ENCODE data around the gene BAZ1A.

The BAZ1A gene

GRCh38 chr14:34718750-34719304 is 156.3 kb downstream of the BAZ1A start:
- DNase-seq: no peak

- no peak for DNase-seq
These were observed 159.9 kb downstream of the BAZ1A start for GRCh38 chr14:34715127-34715863.

DNA sequence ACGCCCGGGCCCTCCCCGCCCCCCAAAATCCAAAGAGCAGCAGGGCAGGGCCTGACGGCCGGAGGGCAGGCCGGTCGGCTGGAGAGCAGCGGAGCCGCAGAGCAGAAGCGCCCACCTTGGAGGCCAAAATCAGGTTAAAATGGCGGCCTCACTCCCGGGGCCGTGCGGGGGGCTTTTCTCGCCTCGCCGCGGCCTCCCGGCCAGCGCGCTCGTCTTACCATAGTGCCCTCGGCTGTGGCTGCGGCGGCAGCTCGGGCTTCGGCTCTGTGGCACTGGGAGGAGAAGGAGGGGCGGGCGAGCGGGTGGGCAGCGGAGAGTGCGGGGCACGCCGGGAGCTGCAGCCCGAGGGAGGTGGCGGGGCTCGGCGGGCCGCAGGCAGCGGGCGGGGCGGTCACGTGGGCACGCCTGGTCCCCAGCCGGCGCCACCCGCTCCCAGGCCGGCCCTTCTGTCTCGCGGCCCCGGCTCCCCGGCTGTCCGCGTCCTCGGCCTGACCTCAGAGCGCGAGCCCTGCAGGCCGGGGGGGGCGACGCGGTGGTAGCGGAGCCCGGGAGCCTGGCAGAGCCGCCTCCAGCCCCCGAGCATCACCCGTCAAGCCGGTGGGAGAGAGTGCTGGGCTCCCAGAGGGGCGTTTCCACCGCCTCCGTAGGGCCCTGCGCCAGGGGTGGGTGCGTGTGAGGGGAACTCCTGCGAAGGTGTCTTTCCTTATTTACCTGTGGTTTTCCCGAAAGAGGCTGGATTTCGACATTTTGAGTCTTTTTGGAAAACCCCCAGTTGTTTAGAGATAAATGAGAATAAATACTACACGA is 160.6 kb downstream of the BAZ1A start, which contains the start of gene CFL2:
TSS of gene CFL2 (minus strand) at position 274 of the 807 bp plus-strand sequence. CDS start at position 221, 53 bp downstream.
- DNase-seq: peak; percentile 84

GRCh38 chr14:34713681-34714319 is 161.4 kb downstream of the BAZ1A start:
- no peak for DNase-seq

DNA sequence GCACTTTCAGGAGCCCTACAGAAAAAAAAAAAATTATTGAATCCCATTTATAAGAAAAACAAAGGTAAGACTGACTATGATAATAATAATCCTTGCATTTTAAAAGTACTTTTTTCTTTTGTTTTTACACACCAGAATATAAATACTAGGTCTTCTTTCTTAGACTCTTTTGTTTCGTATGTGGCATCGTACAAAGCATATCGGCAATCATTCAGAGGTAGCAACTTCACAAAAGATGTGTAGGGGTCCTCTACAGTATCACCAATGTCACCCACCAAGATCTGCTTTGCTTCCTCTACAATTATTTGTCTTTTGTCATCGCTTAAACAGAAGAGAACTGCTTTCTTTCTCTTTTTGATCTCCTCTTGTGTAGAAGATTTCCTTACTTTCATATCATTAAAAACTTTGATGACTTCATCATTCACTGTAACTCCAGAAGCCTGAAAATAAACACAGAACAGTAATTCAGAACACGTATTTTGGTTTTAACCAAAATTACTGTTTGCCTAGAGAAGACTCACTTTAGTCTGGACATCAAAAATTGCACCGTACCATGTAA is 162.0 kb downstream of the BAZ1A start:
- no peak for DNase-seq

DNA sequence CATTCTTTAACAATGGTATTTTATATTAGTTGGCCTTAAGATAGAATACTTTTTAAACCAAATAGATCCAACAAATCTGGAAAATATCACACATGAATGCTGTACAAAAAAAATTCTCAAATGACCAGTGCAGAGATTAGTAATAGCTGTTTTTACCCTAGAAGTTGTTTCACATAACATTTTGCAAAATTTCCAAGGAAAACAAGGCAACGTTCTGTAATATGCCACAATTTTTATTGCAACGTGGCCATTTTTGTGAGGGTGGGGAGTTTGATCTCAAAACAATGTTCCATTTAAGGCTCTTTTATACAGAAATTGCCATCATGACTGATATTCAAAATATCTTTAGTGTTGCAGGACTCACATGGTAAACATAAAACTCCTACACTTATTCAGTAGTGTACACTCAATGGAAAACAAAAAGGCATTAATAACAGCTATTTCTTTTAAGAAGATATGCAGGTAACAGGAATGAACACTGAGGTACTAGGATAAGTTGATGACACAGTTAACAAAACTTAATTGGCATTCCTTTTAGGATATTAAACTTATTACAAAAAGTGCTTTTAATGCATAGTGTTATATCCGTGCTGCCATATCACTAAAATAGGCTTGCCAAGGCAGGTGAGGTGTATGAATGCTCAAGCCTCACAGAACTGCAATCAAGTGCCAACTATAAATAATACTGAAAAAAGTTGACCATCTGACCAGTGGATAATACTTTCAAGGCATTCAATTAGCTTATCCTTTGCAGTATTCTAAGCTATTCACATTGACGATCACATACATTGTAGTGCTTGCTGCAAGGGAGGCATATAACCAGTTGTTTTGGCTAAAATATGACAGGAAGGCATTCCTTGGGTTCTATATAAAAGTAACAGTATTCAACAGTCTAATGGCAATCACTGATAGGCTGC is 163.1 kb downstream of the BAZ1A start:
- DNase-seq: no peak

- no peak for DNase-seq
These were observed 164.0 kb downstream of the BAZ1A start for GRCh38 chr14:34711169-34711568.

DNA sequence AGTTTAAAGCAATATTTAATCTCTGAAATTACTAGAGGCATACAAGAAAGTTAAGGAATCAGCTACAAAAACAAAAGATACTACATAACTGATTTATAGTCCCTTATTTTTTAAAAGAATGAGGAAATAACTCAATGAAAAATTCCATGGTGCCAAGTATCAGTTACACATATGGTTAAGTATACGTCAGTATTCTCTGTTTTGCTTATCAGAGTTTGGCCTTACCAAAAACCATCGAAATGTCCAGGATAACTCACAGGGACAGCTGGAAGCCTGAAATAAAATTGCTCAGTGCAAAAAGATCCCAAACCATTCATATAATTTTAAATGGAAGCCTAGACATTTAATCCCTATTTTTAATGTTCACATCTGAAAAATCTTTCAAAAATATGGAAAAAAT is 164.4 kb downstream of the BAZ1A start:
- no peak for DNase-seq

DNA sequence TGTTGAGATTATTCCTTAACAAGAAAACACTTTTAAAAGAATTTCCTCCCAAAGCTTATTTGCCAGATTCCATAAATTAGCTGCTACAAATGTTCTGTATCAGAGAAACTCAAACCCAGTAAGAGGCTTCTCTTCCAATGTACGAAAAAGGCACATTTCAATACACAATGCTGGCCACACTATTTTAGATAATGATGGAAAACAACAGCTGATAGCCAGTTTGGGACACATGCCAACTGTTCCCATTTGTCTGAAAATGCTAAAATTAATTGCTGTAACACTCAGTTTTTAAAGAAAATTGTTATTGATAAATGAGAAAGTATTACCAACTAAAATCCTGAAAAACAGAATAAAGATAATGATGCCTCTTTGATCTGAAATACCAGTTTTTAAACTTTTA is 165.2 kb downstream of the BAZ1A start:
- no peak for DNase-seq

GRCh38 chr14:34707722-34708121 is 167.4 kb downstream of the BAZ1A start:
- no peak for DNase-seq

All from NCI-H774 (cell line).